OCI-LY7 (cell line): Measurements from ENCODE around the gene ARHGEF40. TPM values are rescaled to one million over a fixed set of nuclear protein-coding genes. Genes with fewer than 3 reads are reported as not detected.

Experiments used
- BruUV-seq: library from RNA; stranded (reverse); fragments of 400-500 nt; replicated peaks from 2 replicates; lab custom pipeline; 2021; lab: Mats Ljungman, UMichigan
- CTCF ChIA-PET: fragments of 300-600 bp; sonication (Branson Sonifier 250); formaldehyde crosslinking; loops from one replicate; lab custom pipeline; 2022; ENCODE audit warnings: antibody characterized with exemption; ENCODE audit not compliant: unreplicated experiment; lab: Charles Lee
- POLR2A ChIA-PET: fragments of 300-600 bp; sonication (Branson Sonifier 250); formaldehyde crosslinking; loops from one replicate; lab custom pipeline; 2022; ENCODE audit warnings: antibody characterized with exemption; lab: Charles Lee
- DNase-seq: peaks from one replicate; pipeline ENCODE4 v3.0.0-alpha.2; 2015; ENCODE audit warnings: low spot score
- H2AFZ ChIP-seq: fragments of 200-600 bp; sonication (generic), shearing (Covaris generic); 2 replicates; pipeline ENCODE4 v1.6.1; 2014; ENCODE audit warnings: mild to moderate bottlenecking, antibody characterized with exemption, low read length, moderate library complexity
- H3K27ac ChIP-seq: fragments of 200-600 bp; sonication (generic); 2 replicates; pipeline ENCODE4 v1.5.1; 2014; ENCODE audit warnings: mixed run types, low read depth, mild to moderate bottlenecking, moderate library complexity, low read length, inconsistent platforms; ENCODE audit not compliant: poor library complexity, severe bottlenecking
- H3K36me3 ChIP-seq: fragments of 200-600 bp; sonication (generic); 2 replicates; pipeline ENCODE4 v1.6.1; 2014; ENCODE audit warnings: mild to moderate bottlenecking, antibody characterized with exemption, low read length, moderate library complexity, mixed read lengths; ENCODE audit not compliant: insufficient read depth
- H3K4me1 ChIP-seq: fragments of 200-600 bp; sonication (generic); 2 replicates; pipeline ENCODE4 v1.5.1; 2014; ENCODE audit warnings: mild to moderate bottlenecking, low read length; ENCODE audit not compliant: insufficient read depth, poor library complexity, severe bottlenecking
- H3K4me2 ChIP-seq: fragments of 200-600 bp; sonication (generic); 2 replicates; pipeline ENCODE4 v1.6.1; 2014; ENCODE audit warnings: mild to moderate bottlenecking, low read length
- H3K4me3 ChIP-seq: fragments of 200-600 bp; sonication (generic); 2 replicates; pipeline ENCODE4 v1.5.1; 2014; ENCODE audit warnings: mild to moderate bottlenecking, low read depth, low read length; ENCODE audit not compliant: poor library complexity, severe bottlenecking
- H3K79me2 ChIP-seq: fragments of 200-600 bp; sonication (generic); 2 replicates; pipeline ENCODE4 v1.6.1; 2016; ENCODE audit warnings: low read depth, mild to moderate bottlenecking, low read length, moderate library complexity, mixed read lengths; ENCODE audit not compliant: insufficient read depth
- H3K9me2 ChIP-seq: fragments of 200-600 bp; sonication (generic); 2 replicates; pipeline ENCODE4 v1.6.1; 2016; ENCODE audit warnings: mild to moderate bottlenecking, low read length, mixed read lengths; ENCODE audit not compliant: insufficient read depth
- H3K9me3 ChIP-seq: fragments of 200-600 bp; sonication (generic); 2 replicates; pipeline ENCODE4 v1.6.1; 2014; ENCODE audit warnings: mild to moderate bottlenecking, mixed run types, low read length, mixed read lengths
- H4K20me1 ChIP-seq: fragments of 200-600 bp; sonication (generic); 2 replicates; pipeline ENCODE4 v1.6.1; 2014; ENCODE audit warnings: mild to moderate bottlenecking, antibody characterized with exemption, low read length, moderate library complexity, mixed read lengths; ENCODE audit not compliant: insufficient read depth
- CTCF ChIP-seq: fragments of 200-600 bp; sonication (generic); conservative IDR thresholded peaks from 2 replicates; pipeline ENCODE4 v1.5.1; 2014; ENCODE audit warnings: mild to moderate bottlenecking, antibody characterized with exemption, low read length, moderate library complexity, mixed read lengths
- EZH2phosphoT487 ChIP-seq: fragments of 200-600 bp; sonication (generic); IDR thresholded peaks from 2 replicates; pipeline ENCODE4 v1.6.1; 2018; ENCODE audit warnings: low read depth, borderline replicate concordance, mild to moderate bottlenecking, mixed run types, antibody characterized with exemption, low read length, moderate library complexity, mixed read lengths
- intact Hi-C: fragments of 100-400 bp; cut with micrococcal nuclease; formaldehyde crosslinking; loops from one replicate; pipeline ENCODE4 v1.10.0; 2022; ENCODE audit not compliant: unreplicated experiment
- total RNA-seq, 2 experiments: library from RNA; depleted of rRNA in 1 of 2; stranded (reverse); fragments of >200 nt in 1 of 2; shearing (Covaris generic) in 1 of 2; gene quantifications; 2 replicates each; pipeline ENCODE4 v1.2.3, GENCODE V29; 2014 to 2022

The ARHGEF40 gene
- total RNA-seq, 2 experiments from 2014 or later = 1.3 to 2.0 TPM

GRCh38 chr14:21055432-21056117, 14.5 kb upstream of the ARHGEF40 start:
- POLR2A ChIA-PET = no interaction called here
- Histone ChIP-seq H3K27ac (no peak overlapping the region), H3K4me2 (no peak overlapping the region), H3K9me3 (no peaks in the 10 kb centered on the region), H3K79me2 (no peaks in the 10 kb centered on the region), H3K9me2 (no peaks in the 10 kb centered on the region), H3K4me3 (no peak overlapping the region), H3K4me1 (no peaks in the 10 kb centered on the region), H2AFZ (no peak overlapping the region), H3K36me3 (no peaks in the 10 kb centered on the region), H4K20me1 (no peaks in the 10 kb centered on the region)
- BruUV-seq = no TSS peak
- no peak for TF ChIP-seq CTCF
- no peak for TF ChIP-seq EZH2phosphoT487
- no peak for DNase-seq
- CTCF ChIA-PET = no interaction called here
- intact Hi-C loops = no loop called here

GRCh38 chr14:21056520-21057163, 13.5 kb upstream of the ARHGEF40 start:
- POLR2A ChIA-PET = no interaction called here
- intact Hi-C loops = no loop called here
- no TSS peak for BruUV-seq

More at GRCh38 chr14:21056520-21057163, 13.5 kb upstream of the ARHGEF40 start:
- Histone ChIP-seq H3K4me2 (no peak overlapping the region), H3K9me2 (no peaks in the 10 kb centered on the region), H3K36me3 (no peaks in the 10 kb centered on the region), H2AFZ (no peak overlapping the region), H3K79me2 (no peaks in the 10 kb centered on the region), H3K27ac (no peak overlapping the region), H3K9me3 (no peaks in the 10 kb centered on the region), H3K4me3 (no peak overlapping the region), H4K20me1 (no peaks in the 10 kb centered on the region), H3K4me1 (no peaks in the 10 kb centered on the region)
- TF ChIP-seq EZH2phosphoT487 = no peak
- TF ChIP-seq CTCF = no peak
- CTCF ChIA-PET = no interaction called here
- no peak for DNase-seq
